Right lung (tissue), 5 donors: ENCODE results near the gene SLC24A2. TPM values are rescaled to one million over a fixed set of nuclear protein-coding genes. Genes with fewer than 3 reads are reported as not detected.

ENCODE experiments used
- DNase-seq, 2 donors: peaks; one replicate each; pipeline ENCODE4 v3.0.0-alpha.2; 2013
- polyA plus RNA-seq, 5 donors: library from polyadenylated mRNA; unstranded; fragments of 120-200 nt; gene quantifications; one replicate each; pipeline versions ENCODE4 v1.2.1 to v1.2.3, GENCODE V29; 2013; ENCODE audit warnings: inconsistent platforms in 1 of 5, low replicate concordance in 1 of 5; ENCODE audit not compliant: insufficient read length in 5 of 5, insufficient read depth in 1 of 5

Gene SLC24A2
- polyA plus RNA-seq, 5 donors, result 0.23 to 0.66 (median 0.48) TPM

GRCh38 chr9:19759066-19759465 is 29.8 kb downstream of the SLC24A2 start:
- no peak for DNase-seq

GRCh38 chr9:19757745-19758144 is 31.1 kb downstream of the SLC24A2 start:
- DNase-seq, result no peak

DNA sequence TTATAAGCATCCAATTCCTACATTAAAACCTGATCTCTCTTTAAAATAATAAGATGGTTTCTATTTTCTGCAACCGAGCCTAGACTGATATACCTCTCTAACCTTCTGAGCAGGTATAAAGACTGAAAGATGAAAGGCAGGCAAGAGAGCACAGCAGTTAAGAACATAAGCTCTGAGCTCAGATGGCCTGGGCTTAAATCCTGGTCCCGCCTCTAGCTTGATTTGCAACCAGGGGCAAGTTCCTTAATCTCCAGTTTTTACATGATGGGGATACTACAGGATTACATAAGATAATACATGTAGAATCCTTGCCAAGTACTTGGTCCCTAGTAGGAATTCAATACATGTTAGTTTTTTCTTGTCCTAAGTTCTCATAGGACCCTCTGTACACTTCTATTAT is 33.9 kb downstream of the SLC24A2 start:
- no peak for DNase-seq

- no peak for DNase-seq
Measured at GRCh38 chr9:19748278-19749126, 40.3 kb downstream of the SLC24A2 start.

GRCh38 chr9:19746223-19746622 is 42.6 kb downstream of the SLC24A2 start:
- DNase-seq, result no peak

- DNase-seq, result no peak
Measured at GRCh38 chr9:19741178-19741577, 47.7 kb downstream of the SLC24A2 start.
